Astrocyte (in vitro differentiated cells and primary cell): Measurements from ENCODE around the gene CHD6.

Experiments used
- CTCF ChIP-seq: IDR thresholded peaks from 2 replicates; pipeline ENCODE4 v1.5.1; 2011; ENCODE audit warnings: low read depth, mild to moderate bottlenecking, inconsistent platforms, low read length, moderate library complexity; ENCODE audit not compliant: insufficient read depth
- EZH2 ChIP-seq: IDR thresholded peaks from 2 replicates; pipeline ENCODE4 v1.6.1; 2012; ENCODE audit warnings: mild to moderate bottlenecking, low read length, inconsistent platforms; ENCODE audit not compliant: insufficient read depth

GRCh38 chr20:41456351-41456750, 161.8 kb downstream of the CHD6 start:
- TF ChIP-seq CTCF, result no peak
- TF ChIP-seq EZH2, result no peak
